Measurements from ENCODE around the gene MTF2. TPM values are rescaled to one million over a fixed set of nuclear protein-coding genes. Genes with fewer than 3 reads are reported as not detected.

MTF2 gene
- total RNA-seq, 1 experiment from 2014 or later = 57.2 TPM

- Histone ChIP-seq H3K36me3 (no peaks in the 10 kb centered on the region), H3K4me3 (no peak overlapping the region), H3K4me1 (no peaks in the 10 kb centered on the region; the same call in 1 of the 2 replicates), H3K27me3 (no peaks in the 10 kb centered on the region), H3K9me3 (replicated peaks) (no peaks in the 10 kb centered on the region), H3K27ac (no peak overlapping the region)
- DNase-seq = peak; percentile 36 to 67
These were observed 16.9 kb upstream of the MTF2 start for GRCh38 chr1:93061895-93062792.

GRCh38 chr1:93076268-93076667 is 2.8 kb upstream of the MTF2 start:
- no peaks in the 10 kb centered on the region for H3K27me3 ChIP-seq
- no peak overlapping the region for H3K27ac ChIP-seq
- H3K36me3 ChIP-seq = peaks cover 4% of the 10 kb centered on the region; the same call in 1 of the 2 replicates
- DNase-seq = no peak
- 0 out of 2 replicates have a peak, but pooled peaks cover 3% of the 10 kb centered on the region for H3K4me1 ChIP-seq
- H3K9me3 ChIP-seq (replicated peaks) = no peaks in the 10 kb centered on the region
- no peak overlapping the region for H3K4me3 ChIP-seq

GRCh38 chr1:93078203-93078602 is 880 bp upstream of the MTF2 start:
- Histone ChIP-seq H3K4me1 (0 out of 2 replicates have a peak, but pooled peaks cover 9% of the 10 kb centered on the region), H3K9me3 (replicated peaks) (no peaks in the 10 kb centered on the region), H3K4me3 (peak overlapping the region; percentile 90), H3K36me3 (peaks cover 11% of the 10 kb centered on the region), H3K27ac (peak overlapping the region; percentile 79), H3K27me3 (no peaks in the 10 kb centered on the region)
- no peak for DNase-seq

- H3K9me3 ChIP-seq (replicated peaks) = no peaks in the 10 kb centered on the region
- H3K4me3 ChIP-seq = peak overlapping the region; percentile 90
- peak overlapping the region; percentile 79 for H3K27ac ChIP-seq
- peak in 1 of 2 experiments; percentile 6 for DNase-seq
- H3K36me3 ChIP-seq = peaks cover 15% of the 10 kb centered on the region
- H3K27me3 ChIP-seq = no peaks in the 10 kb centered on the region
- H3K4me1 ChIP-seq = 0 out of 2 replicates have a peak, but pooled peaks cover 9% of the 10 kb centered on the region
These were observed 471 bp upstream of the MTF2 start for GRCh38 chr1:93078638-93078985.

GRCh38 chr1:93079685-93080141 is 630 bp downstream of the MTF2 start:
- H3K4me3 ChIP-seq = peak overlapping the region; percentile 90
- H3K27me3 ChIP-seq = no peaks in the 10 kb centered on the region
- H3K9me3 ChIP-seq (replicated peaks) = 0 out of 2 replicates have a peak, but pooled peaks cover 4% of the 10 kb centered on the region
- H3K36me3 ChIP-seq = peaks cover 26% of the 10 kb centered on the region
- DNase-seq = peak; percentile 41 to 54
- 0 out of 2 replicates have a peak, but pooled peaks cover 9% of the 10 kb centered on the region for H3K4me1 ChIP-seq
- peak overlapping the region; percentile 79 for H3K27ac ChIP-seq

GRCh38 chr1:93080179-93080823 is 1.2 kb downstream of the MTF2 start:
- Histone ChIP-seq H3K4me3 (peak overlapping the region; percentile 90), H3K36me3 (peaks cover 30% of the 10 kb centered on the region), H3K27me3 (no peaks in the 10 kb centered on the region), H3K4me1 (0 out of 2 replicates have a peak, but pooled peaks cover 9% of the 10 kb centered on the region), H3K9me3 (replicated peaks) (0 out of 2 replicates have a peak, but pooled peaks cover 4% of the 10 kb centered on the region), H3K27ac (peak overlapping the region; percentile 79)
- DNase-seq = peak in 1 of 2 experiments; percentile 56

GRCh38 chr1:93081716-93082115 is 2.6 kb downstream of the MTF2 start:
- peak overlapping the region; percentile 15; the same call in 1 of the 2 replicates for H3K27ac ChIP-seq
- H3K4me3 ChIP-seq = peak overlapping the region; percentile 90
- 0 out of 2 replicates have a peak, but pooled peaks cover 9% of the 10 kb centered on the region for H3K4me1 ChIP-seq
- peaks cover 40% of the 10 kb centered on the region for H3K36me3 ChIP-seq
- peak in 1 of 2 experiments; percentile 48 for DNase-seq
- no peaks in the 10 kb centered on the region for H3K27me3 ChIP-seq
- 0 out of 2 replicates have a peak, but pooled peaks cover 4% of the 10 kb centered on the region for H3K9me3 ChIP-seq (replicated peaks)

- Histone ChIP-seq H3K27ac (no peak overlapping the region), H3K4me3 (no peak overlapping the region), H3K36me3 (peaks cover 45% of the 10 kb centered on the region), H3K9me3 (replicated peaks) (0 out of 2 replicates have a peak, but pooled peaks cover 4% of the 10 kb centered on the region), H3K27me3 (no peaks in the 10 kb centered on the region), H3K4me1 (0 out of 2 replicates have a peak, but pooled peaks cover 9% of the 10 kb centered on the region)
- DNase-seq = no peak
These were observed 3.2 kb downstream of the MTF2 start for GRCh38 chr1:93082313-93082712.

GRCh38 chr1:93083979-93084378 is 4.9 kb downstream of the MTF2 start:
- no peak overlapping the region for H3K4me3 ChIP-seq

GRCh38 chr1:93087532-93087931 is 8.4 kb downstream of the MTF2 start:
- no peaks in the 10 kb centered on the region for H3K4me1 ChIP-seq
- DNase-seq = no peak

More at GRCh38 chr1:93083979-93084378, 4.9 kb downstream of the MTF2 start:
- Histone ChIP-seq H3K27me3 (no peaks in the 10 kb centered on the region), H3K36me3 (peaks cover 47% of the 10 kb centered on the region), H3K4me1 (0 out of 2 replicates have a peak, but pooled peaks cover 9% of the 10 kb centered on the region), H3K9me3 (replicated peaks) (0 out of 2 replicates have a peak, but pooled peaks cover 4% of the 10 kb centered on the region), H3K27ac (no peak overlapping the region)
- DNase-seq = no peak

GRCh38 chr1:93093332-93094006 is 14.4 kb downstream of the MTF2 start:
- 0 out of 2 replicates have a peak, but pooled peaks cover 10% of the 10 kb centered on the region for H3K9me3 ChIP-seq (replicated peaks)
- H3K4me3 ChIP-seq = no peak overlapping the region
- no peaks in the 10 kb centered on the region for H3K27me3 ChIP-seq
- peaks cover 17% of the 10 kb centered on the region for H3K36me3 ChIP-seq
- no peak for DNase-seq
- no peak overlapping the region for H3K27ac ChIP-seq
- H3K4me1 ChIP-seq = 0 out of 2 replicates have a peak, but pooled peaks cover 3% of the 10 kb centered on the region

More at GRCh38 chr1:93087532-93087931, 8.4 kb downstream of the MTF2 start:
- Histone ChIP-seq H3K27me3 (no peaks in the 10 kb centered on the region), H3K27ac (no peak overlapping the region), H3K9me3 (replicated peaks) (0 out of 2 replicates have a peak, but pooled peaks cover 13% of the 10 kb centered on the region), H3K36me3 (peaks cover 56% of the 10 kb centered on the region), H3K4me3 (no peak overlapping the region)

GRCh38 chr1:93095804-93096585 is 16.9 kb downstream of the MTF2 start:
- Histone ChIP-seq H3K4me3 (no peak overlapping the region), H3K9me3 (replicated peaks) (peaks cover 8% of the 10 kb centered on the region; the same call in 1 of the 2 replicates), H3K27ac (no peak overlapping the region), H3K36me3 (peaks cover 13% of the 10 kb centered on the region), H3K4me1 (0 out of 2 replicates have a peak, but pooled peaks cover 3% of the 10 kb centered on the region), H3K27me3 (no peaks in the 10 kb centered on the region)
- no peak for DNase-seq

GRCh38 chr1:93102142-93102541 is 23.1 kb downstream of the MTF2 start:
- Histone ChIP-seq H3K9me3 (replicated peaks) (no peaks in the 10 kb centered on the region; the same call in 1 of the 2 replicates), H3K27ac (no peak overlapping the region), H3K4me1 (no peaks in the 10 kb centered on the region), H3K27me3 (no peaks in the 10 kb centered on the region), H3K36me3 (peaks cover 26% of the 10 kb centered on the region), H3K4me3 (no peak overlapping the region)
- DNase-seq = no peak
